Endothelial cell (in vitro differentiated cells): ENCODE measurements around the gene CCRL2. TPM values are rescaled to one million over a fixed set of nuclear protein-coding genes. Genes with fewer than 3 reads are reported as not detected.
"Not testable (repeated sequence)": the region's sequence is repeated elsewhere in the genome, so short reads cannot be mapped to it uniquely, and the experiment has no call there.

ENCODE experiments used
- DNase-seq: peaks from one replicate; pipeline ENCODE4 v3.0.0; 2021; ENCODE audit warnings: low spot score
- H3K27ac Mint-ChIP-seq: one replicate; pipeline ENCODE4 v1.8.0; 2021; ENCODE audit warnings: mixed read lengths, inconsistent platforms; ENCODE audit not compliant: unreplicated experiment
- H3K27me3 Mint-ChIP-seq: one replicate; pipeline ENCODE4 v1.8.0; 2021; ENCODE audit warnings: mild to moderate bottlenecking, moderate library complexity, mixed read lengths, inconsistent platforms; ENCODE audit not compliant: unreplicated experiment
- H3K36me3 Mint-ChIP-seq: one replicate; pipeline ENCODE4 v1.8.0; 2021; ENCODE audit warnings: mild to moderate bottlenecking, low read depth, mixed read lengths, inconsistent platforms; ENCODE audit not compliant: unreplicated experiment
- H3K4me1 Mint-ChIP-seq: one replicate; pipeline ENCODE4 v1.8.0; 2021; ENCODE audit warnings: mild to moderate bottlenecking, mixed read lengths, inconsistent platforms; ENCODE audit not compliant: unreplicated experiment
- H3K4me3 Mint-ChIP-seq: one replicate; pipeline ENCODE4 v1.8.0; 2021; ENCODE audit warnings: mild to moderate bottlenecking, mixed read lengths, inconsistent platforms; ENCODE audit not compliant: unreplicated experiment
- H3K9me3 Mint-ChIP-seq: one replicate; pipeline ENCODE4 v1.8.0; 2021; ENCODE audit warnings: mixed read lengths, inconsistent platforms; ENCODE audit not compliant: unreplicated experiment
- total RNA-seq: library from RNA; stranded (reverse); fragmentation: NEBNext Ultra II Directional; extraction: Animal tissue kit (Norgen Biotek cat#: 25700); gene quantifications from one replicate; pipeline ENCODE4 v1.2.1, GENCODE V29; 2021; ENCODE audit not compliant: unreplicated experiment
- TF ChIP-seq, protein P1 (sequence below): fragments of 200-600 bp; sonication (generic); IDR thresholded peaks from one replicate; pipeline ENCODE4 v1.5.0; 2021; ENCODE audit warnings: antibody characterized with exemption; ENCODE audit not compliant: unreplicated experiment

Gene CCRL2
- total RNA-seq, 1 donor from 2014 or later, result 1.4 TPM

DNA sequence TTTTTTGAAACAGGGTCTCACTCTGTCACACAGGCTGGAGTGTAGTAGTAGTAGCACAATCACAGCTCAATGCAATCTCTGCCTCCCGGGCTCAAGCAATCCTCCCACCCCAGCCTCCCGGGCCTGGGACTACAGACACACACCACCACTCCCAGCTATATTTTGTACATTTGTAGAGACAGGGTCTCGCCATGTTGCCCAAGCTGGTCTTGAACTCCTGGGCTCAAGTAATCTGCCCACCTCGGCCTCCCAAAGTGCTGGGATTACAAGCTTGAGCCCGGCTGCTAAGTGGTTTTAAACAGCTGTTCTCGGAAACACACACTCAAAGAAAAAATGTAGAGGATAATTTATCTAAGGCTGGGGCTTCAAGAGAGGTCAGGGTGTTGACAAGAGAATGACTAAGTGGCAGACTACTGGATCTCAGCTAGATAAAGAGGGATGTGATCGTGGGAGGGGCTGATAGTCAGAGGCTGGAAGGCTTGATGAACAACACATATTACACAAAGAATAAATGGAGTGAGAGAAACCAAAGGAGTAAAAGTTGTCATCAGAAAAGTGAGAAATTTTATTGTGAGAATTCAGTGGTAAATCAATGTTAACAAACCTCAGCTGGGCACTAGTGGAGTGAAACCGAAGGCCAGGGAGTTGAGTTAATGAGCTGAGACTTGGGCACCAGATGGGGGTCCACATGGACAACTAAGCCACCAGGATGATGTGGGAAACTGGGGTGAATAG is 6.9 kb upstream of the CCRL2 start:
- no peak for DNase-seq
- no peak overlapping the region for H3K4me3 Mint-ChIP-seq
- H3K36me3 Mint-ChIP-seq, result no peaks in the 10 kb centered on the region
- H3K27me3 Mint-ChIP-seq, result peaks cover 1% of the 10 kb centered on the region
- H3K4me1 Mint-ChIP-seq, result peaks cover under 1% of the 10 kb centered on the region
- no peaks in the 10 kb centered on the region for H3K9me3 Mint-ChIP-seq
- no peak overlapping the region for H3K27ac Mint-ChIP-seq
- TF ChIP-seq, protein P1, sequence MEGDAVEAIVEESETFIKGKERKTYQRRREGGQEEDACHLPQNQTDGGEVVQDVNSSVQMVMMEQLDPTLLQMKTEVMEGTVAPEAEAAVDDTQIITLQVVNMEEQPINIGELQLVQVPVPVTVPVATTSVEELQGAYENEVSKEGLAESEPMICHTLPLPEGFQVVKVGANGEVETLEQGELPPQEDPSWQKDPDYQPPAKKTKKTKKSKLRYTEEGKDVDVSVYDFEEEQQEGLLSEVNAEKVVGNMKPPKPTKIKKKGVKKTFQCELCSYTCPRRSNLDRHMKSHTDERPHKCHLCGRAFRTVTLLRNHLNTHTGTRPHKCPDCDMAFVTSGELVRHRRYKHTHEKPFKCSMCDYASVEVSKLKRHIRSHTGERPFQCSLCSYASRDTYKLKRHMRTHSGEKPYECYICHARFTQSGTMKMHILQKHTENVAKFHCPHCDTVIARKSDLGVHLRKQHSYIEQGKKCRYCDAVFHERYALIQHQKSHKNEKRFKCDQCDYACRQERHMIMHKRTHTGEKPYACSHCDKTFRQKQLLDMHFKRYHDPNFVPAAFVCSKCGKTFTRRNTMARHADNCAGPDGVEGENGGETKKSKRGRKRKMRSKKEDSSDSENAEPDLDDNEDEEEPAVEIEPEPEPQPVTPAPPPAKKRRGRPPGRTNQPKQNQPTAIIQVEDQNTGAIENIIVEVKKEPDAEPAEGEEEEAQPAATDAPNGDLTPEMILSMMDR, result no peak

DNA sequence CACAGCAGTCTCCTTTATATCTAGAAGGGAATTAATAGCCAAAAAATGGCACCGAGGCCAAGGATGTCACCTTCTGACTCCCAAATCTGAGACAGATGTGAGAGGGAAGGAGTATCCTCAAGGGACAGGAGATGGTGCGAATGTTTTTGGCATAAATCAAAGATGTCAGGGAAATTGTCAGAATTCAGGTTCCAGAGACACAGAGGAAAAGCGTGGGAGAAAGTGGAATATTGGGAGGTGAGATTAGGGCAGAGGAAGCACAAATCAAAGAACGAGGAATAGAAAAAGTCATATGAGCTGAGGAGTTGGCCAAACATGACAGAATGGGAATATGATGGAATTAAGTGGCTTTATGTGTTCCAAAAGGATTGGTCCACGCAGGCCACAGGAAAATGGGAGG is 6.2 kb upstream of the CCRL2 start:
- DNase-seq, result no peak
- Mint-ChIP-seq H3K36me3 (no peaks in the 10 kb centered on the region), H3K4me3 (no peak overlapping the region), H3K27me3 (peaks cover 4% of the 10 kb centered on the region), H3K9me3 (no peaks in the 10 kb centered on the region), H3K4me1 (peaks cover 4% of the 10 kb centered on the region), H3K27ac (no peak overlapping the region)
- TF ChIP-seq, protein P1, result no peak

DNA sequence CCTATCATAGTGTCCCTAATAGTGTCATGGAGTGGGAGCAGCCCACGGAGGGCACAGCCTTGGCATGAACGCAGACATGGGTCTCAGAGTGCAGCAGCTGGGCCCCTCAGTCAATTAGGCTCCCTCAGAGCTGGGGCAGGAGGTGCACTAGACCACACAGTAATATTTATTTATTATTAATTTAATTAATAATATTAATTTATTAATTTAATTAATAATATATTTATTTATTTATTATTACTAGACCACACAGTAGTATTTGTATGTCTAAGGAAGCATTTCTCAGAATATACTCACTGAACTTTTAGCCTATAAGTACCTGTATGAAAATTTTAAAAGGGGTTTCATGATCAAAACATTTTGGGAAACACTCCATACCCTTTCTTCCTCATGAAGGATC is 5.5 kb upstream of the CCRL2 start:
- Mint-ChIP-seq H3K9me3 (no peaks in the 10 kb centered on the region), H3K27me3 (peaks cover 4% of the 10 kb centered on the region), H3K4me1 (peaks cover 6% of the 10 kb centered on the region), H3K4me3 (no peak overlapping the region), H3K36me3 (no peaks in the 10 kb centered on the region), H3K27ac (no peak overlapping the region)
- DNase-seq, result no peak
- TF ChIP-seq, protein P1, result no peak

DNA sequence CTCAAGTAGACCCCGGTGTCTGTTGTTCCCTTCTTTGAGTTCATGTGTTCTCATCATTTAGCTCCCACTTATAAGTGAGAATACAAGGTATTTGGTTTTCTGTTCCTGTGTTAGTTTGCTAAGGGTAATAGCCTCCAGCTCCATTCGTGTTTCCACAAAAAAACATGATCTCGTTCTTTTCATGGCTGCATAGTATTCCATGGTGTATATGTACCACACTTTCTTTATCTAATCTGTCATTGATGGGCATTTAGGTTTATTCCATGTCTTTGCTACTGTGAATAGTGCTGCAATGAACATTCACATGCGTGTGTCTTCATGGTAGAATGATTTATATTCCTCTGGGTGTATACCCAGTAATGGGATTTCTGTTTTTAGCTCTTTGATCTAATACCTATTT is 4.2 kb upstream of the CCRL2 start:
- H3K36me3 Mint-ChIP-seq, DNase-seq, H3K4me3 Mint-ChIP-seq, H3K9me3 Mint-ChIP-seq, H3K27me3 Mint-ChIP-seq, H3K27ac Mint-ChIP-seq: not testable (repeated sequence)
- peaks cover 15% of the 10 kb centered on the region for H3K4me1 Mint-ChIP-seq

DNA sequence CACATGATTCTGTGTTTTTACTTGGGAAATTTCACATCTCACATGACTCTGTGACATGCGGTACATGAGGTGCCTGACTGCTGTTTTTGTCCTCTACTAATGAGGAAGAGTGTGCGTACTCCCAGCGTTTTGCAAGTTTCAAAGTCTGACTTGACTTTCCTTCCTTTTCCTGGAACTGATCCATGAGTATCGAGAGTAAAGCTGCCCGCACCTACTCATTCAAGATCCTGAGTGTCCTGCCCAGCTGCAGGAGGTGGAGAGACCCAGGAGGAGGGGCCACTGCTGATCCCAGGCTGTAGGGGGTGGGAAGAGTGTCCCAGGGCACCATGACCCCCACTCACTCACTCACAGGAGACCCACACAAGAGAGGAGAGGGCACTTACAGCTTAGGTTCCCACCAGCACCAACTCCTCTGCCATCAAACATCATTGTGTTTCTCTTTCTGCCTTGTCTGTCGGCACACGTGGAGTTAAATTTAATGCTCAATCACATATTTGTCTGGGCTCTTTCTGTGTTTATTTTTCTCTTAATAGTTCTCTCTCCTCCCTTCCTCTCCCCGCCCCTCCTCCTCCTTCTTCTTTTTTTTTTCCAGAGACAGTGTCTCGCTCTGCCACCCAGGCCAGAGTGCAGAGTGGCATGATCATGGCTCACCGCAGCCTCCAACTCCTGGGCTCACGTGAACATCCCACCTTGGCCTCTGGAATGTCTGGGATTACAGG is 1.6 kb upstream of the CCRL2 start:
- no peaks in the 10 kb centered on the region for H3K36me3 Mint-ChIP-seq
- TF ChIP-seq, protein P1, result no peak
- H3K9me3 Mint-ChIP-seq, result no peaks in the 10 kb centered on the region
- H3K27me3 Mint-ChIP-seq, result peaks cover 3% of the 10 kb centered on the region
- no peak overlapping the region for H3K4me3 Mint-ChIP-seq
- H3K4me1 Mint-ChIP-seq, result peaks cover 23% of the 10 kb centered on the region
- DNase-seq, result no peak
- H3K27ac Mint-ChIP-seq, result no peak overlapping the region
